ENCODE measurements around the gene PACS2. TPM values are rescaled to one million over a fixed set of nuclear protein-coding genes. Genes with fewer than 3 reads are reported as not detected.

Gene PACS2
- total and polyA plus RNA-seq, 2 donors (not counting 1 experiment from before 2014, with no cell fraction given) = 65.6 to 70.7 TPM

DNA sequence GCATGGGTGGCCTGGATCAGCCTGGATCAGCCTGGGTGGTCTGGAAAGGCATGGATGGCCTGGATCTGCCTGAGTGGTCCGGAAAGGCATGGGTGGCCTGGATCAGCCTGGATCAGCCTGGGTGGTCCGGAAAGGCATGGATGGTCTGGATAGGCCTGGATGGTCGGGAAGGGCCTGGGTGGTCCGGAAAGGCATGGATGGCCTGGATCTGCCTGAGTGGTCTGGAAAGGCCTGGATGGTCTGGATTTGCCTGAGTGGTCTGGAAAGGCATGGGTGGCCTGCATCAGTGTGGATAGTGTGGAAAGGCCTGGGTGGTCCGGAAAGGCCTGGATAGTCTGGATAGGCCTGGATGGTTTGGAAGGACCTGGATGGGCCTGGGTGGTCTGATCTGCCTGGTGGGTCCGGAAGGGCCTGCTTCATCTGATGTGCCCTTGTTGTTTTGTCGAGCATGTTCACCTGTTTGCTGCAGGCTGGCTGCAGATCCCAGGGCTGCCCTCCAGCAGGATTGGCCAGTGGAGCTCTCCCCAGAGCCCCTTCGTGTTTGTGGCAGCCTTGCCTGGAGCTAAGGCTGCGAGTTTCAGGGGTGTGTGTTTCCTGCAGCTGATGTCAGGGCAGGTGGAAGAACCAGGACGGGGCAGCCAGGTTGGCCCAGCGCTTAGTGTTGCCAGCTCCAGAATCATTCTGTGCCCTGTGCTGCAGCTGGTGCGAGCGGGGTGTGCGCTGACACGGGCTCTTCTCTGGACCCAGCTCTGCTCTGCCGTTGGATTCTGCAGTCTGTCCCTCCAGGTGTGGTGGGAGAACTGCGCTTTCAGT lies 64.5 kb downstream of the PACS2 start:
- no peak overlapping the region for H3K4me2 ChIP-seq (replicated peaks; ENCODE audit: low read depth, low read length, poor library complexity, severe bottlenecking)
- Mint-ChIP-seq H3K4me3 (no peak overlapping the region), H3K9me3 (ENCODE audit: insufficient read depth) (peaks cover 2% of the 10 kb centered on the region), H3K4me1 (peaks cover 7% of the 10 kb centered on the region), H3K27me3 (no peaks in the 10 kb centered on the region), H3K27ac (no peak overlapping the region)
- POLR2A ChIA-PET = no interaction called here
- peaks cover 0 to 14% (median 0%) of the 10 kb centered on the region in 3 donors for H3K9me3 ChIP-seq (ENCODE audit: control extremely low read depth in 1 of 3, control insufficient read depth in 2 of 3, insufficient read depth in 1 of 3, low read length in 2 of 3)
- no peaks in the 10 kb centered on the region for H3K27me3 ChIP-seq (replicated peaks in 1 of 4; ENCODE audit: control extremely low read depth in 1 of 4, control insufficient read depth in 3 of 4, insufficient read depth in 4 of 4, low read length in 3 of 4)
- no peak overlapping the region for H2AFZ ChIP-seq (ENCODE audit: insufficient read depth, low read depth, low read length, poor library complexity, severe bottlenecking)
- TF ChIP-seq EZH2 (IDR thresholded peaks at IDR 0.05; ENCODE audit: borderline replicate concordance, insufficient read depth, low read depth, low read length, poor library complexity, severe bottlenecking) = no peak
- TF ChIP-seq, protein P1, sequence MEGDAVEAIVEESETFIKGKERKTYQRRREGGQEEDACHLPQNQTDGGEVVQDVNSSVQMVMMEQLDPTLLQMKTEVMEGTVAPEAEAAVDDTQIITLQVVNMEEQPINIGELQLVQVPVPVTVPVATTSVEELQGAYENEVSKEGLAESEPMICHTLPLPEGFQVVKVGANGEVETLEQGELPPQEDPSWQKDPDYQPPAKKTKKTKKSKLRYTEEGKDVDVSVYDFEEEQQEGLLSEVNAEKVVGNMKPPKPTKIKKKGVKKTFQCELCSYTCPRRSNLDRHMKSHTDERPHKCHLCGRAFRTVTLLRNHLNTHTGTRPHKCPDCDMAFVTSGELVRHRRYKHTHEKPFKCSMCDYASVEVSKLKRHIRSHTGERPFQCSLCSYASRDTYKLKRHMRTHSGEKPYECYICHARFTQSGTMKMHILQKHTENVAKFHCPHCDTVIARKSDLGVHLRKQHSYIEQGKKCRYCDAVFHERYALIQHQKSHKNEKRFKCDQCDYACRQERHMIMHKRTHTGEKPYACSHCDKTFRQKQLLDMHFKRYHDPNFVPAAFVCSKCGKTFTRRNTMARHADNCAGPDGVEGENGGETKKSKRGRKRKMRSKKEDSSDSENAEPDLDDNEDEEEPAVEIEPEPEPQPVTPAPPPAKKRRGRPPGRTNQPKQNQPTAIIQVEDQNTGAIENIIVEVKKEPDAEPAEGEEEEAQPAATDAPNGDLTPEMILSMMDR (IDR thresholded peaks at IDR 0.05) = no peak
- intact Hi-C loops (cut with micrococcal nuclease) = no loop called here
- H4K20me1 ChIP-seq (ENCODE audit: control insufficient read depth, insufficient read depth, low read length, poor library complexity, severe bottlenecking) = no peaks in the 10 kb centered on the region
- no peaks in the 10 kb centered on the region for H3K36me3 ChIP-seq (replicated peaks in 1 of 2; ENCODE audit: control extremely low read depth in 1 of 2, control insufficient read depth in 1 of 2, extremely low read depth in 1 of 2, insufficient read depth in 2 of 2, low read length in 1 of 2)
- no peak for DNase-seq
- no peak overlapping the region for H3K4me3 ChIP-seq (ENCODE audit: control extremely low read depth in 1 of 5, extremely low read depth in 1 of 5, insufficient read depth in 1 of 5, low read depth in 2 of 5, low read length in 4 of 5)
- CTCF ChIA-PET = no interaction called here
- 96% methylated on average over 17 of the region's 17 CpGs for WGBS (ENCODE audit: insufficient coverage)
- peaks cover 0 to 6% of the 10 kb centered on the region in 2 donors for H3K4me1 ChIP-seq (ENCODE audit: control insufficient read depth in 2 of 2, insufficient read depth in 2 of 2, low read length in 2 of 2)
- no peak for ATAC-seq (ENCODE audit: low read depth)
- no peak overlapping the region for H3K27ac ChIP-seq (ENCODE audit: low read length in 2 of 2)
- no peaks in the 10 kb centered on the region for H3K79me2 ChIP-seq (ENCODE audit: control insufficient read depth, insufficient read depth, low read length)
- H3K9ac ChIP-seq (ENCODE audit: low read length) = no peak overlapping the region

DNA sequence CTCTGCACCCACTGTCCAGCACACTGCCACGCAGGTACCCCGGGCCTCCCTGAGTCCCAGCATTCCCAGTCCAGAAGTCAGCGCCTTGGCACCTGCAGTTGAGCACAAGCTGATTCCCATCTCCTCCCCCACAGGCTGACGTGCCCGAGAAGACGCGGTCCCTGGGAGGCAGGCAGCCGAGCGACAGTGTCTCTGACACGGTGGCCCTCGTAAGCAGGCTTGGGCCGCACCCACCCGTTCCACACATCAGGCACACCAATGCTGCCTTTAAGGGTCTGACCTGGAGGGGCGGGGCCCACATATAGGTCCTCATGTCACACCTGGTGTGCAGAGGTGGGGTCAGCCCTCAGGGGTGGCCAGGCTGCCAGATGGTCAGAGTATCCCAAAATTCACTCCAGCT lies 65.4 kb downstream of the PACS2 start:
- ATAC-seq (ENCODE audit: low read depth) (no peak), DNase-seq (no peak)
- Histone ChIP-seq H3K9ac (ENCODE audit: low read length) (no peak overlapping the region), H2AFZ (ENCODE audit: insufficient read depth, low read depth, low read length, poor library complexity, severe bottlenecking) (no peak overlapping the region), H3K36me3 (replicated peaks in 1 of 2; ENCODE audit: control extremely low read depth in 1 of 2, control insufficient read depth in 1 of 2, extremely low read depth in 1 of 2, insufficient read depth in 2 of 2, low read length in 1 of 2) (no peaks in the 10 kb centered on the region), H3K9me3 (ENCODE audit: control extremely low read depth in 1 of 3, control insufficient read depth in 2 of 3, insufficient read depth in 1 of 3, low read length in 2 of 3) (peaks cover 0 to 14% (median 0%) of the 10 kb centered on the region in 3 donors), H3K4me3 (ENCODE audit: control extremely low read depth in 1 of 5, extremely low read depth in 1 of 5, insufficient read depth in 1 of 5, low read depth in 2 of 5, low read length in 4 of 5) (no peak overlapping the region), H3K79me2 (ENCODE audit: control insufficient read depth, insufficient read depth, low read length) (no peaks in the 10 kb centered on the region), H3K4me2 (replicated peaks; ENCODE audit: low read depth, low read length, poor library complexity, severe bottlenecking) (no peak overlapping the region), H3K4me1 (ENCODE audit: control insufficient read depth in 2 of 2, insufficient read depth in 2 of 2, low read length in 2 of 2) (peaks cover 0 to 6% of the 10 kb centered on the region in 2 donors), H4K20me1 (ENCODE audit: control insufficient read depth, insufficient read depth, low read length, poor library complexity, severe bottlenecking) (no peaks in the 10 kb centered on the region), H3K27me3 (replicated peaks in 1 of 4; ENCODE audit: control extremely low read depth in 1 of 4, control insufficient read depth in 3 of 4, insufficient read depth in 4 of 4, low read length in 3 of 4) (no peaks in the 10 kb centered on the region), H3K27ac (ENCODE audit: low read length in 2 of 2) (no peak overlapping the region)
- H3K4me3 Mint-ChIP-seq = no peak overlapping the region
- H3K27ac Mint-ChIP-seq = no peak overlapping the region
- ChIA-PET CTCF (interaction anchor here (2.2 kb wide), 1 partner anchor 9 kb away, joined by 7 read pairs; no protein-coding TSS in a partner anchor), POLR2A (interaction anchor here (0.6 kb wide), 1 partner anchor 305 kb away, joined by 7 read pairs; no protein-coding TSS in a partner anchor)
- TF ChIP-seq, protein P1 (IDR thresholded peaks at IDR 0.05) = no peak
- no peak for TF ChIP-seq EZH2 (IDR thresholded peaks at IDR 0.05; ENCODE audit: borderline replicate concordance, insufficient read depth, low read depth, low read length, poor library complexity, severe bottlenecking)
- peaks cover 2% of the 10 kb centered on the region for H3K9me3 Mint-ChIP-seq (ENCODE audit: insufficient read depth)
- intact Hi-C loops (cut with micrococcal nuclease) = no loop called here
- WGBS (ENCODE audit: insufficient coverage) = 98% methylated on average over 13 of the region's 14 CpGs
- peaks cover 7% of the 10 kb centered on the region for H3K4me1 Mint-ChIP-seq
- no peaks in the 10 kb centered on the region for H3K27me3 Mint-ChIP-seq
